Measurements from ENCODE around the gene CCDC102A. TPM values are rescaled to one million over a fixed set of nuclear protein-coding genes. Genes with fewer than 3 reads are reported as not detected.
"Not testable (repeated sequence)": the region's sequence is repeated elsewhere in the genome, so short reads cannot be mapped to it uniquely, and the experiment has no call there.

The CCDC102A gene
- total and polyA plus RNA-seq, 10 of the 15 experiments (the other 5 are each of a cell fraction or from before 2014, with no cell fraction given), result 0.03 to 5.9 (median 2.4) TPM

DNA sequence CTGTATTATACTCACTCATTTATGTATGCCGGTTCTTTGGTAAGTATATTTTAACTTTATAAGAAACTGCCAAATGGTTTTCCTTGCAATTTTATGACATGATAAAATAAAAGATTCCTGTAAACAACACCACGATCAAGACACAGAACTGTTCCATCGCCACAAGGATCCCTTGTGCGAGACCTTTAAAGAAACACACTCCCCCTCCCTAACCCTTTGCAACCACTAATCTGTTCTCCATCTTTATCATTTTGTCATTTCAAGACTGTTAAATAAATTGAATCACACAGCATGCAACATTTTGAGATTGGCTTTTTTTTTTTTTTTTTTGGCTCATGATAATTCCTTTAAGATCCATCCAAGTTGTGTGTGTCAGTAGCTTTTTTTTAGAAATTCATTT lies 12.0 kb upstream of the CCDC102A start:
- ChIA-PET POLR2A (interaction anchor here (0.6 kb wide), 2 partner anchors 15 to 178 kb away, joined by 3 to 5 read pairs; no protein-coding TSS in a partner anchor), CTCF (no interaction called here), SMC1A (ENCODE audit: uncharacterized antibody, unreplicated experiment) (interaction anchor here (0.6 to 3.8 kb wide), 4 partner anchors 11 to 338 kb away, joined by 3 to 25 read pairs (median 4); partner anchors contain the start of gene CCDC102A), RAD21 (ENCODE audit: unreplicated experiment) (interaction anchor here (0.7 kb wide), 1 partner anchor 42 kb away, joined by 5 read pairs; no protein-coding TSS in a partner anchor)
- Histone ChIP-seq H3K9ac (ENCODE audit: control insufficient read depth, insufficient read depth, low read length) (no peak overlapping the region), H4K20me1 (ENCODE audit: control insufficient read depth, insufficient read depth) (no peaks in the 10 kb centered on the region), H3K4me1 (ENCODE audit: control insufficient read depth, insufficient read depth, low read length) (peaks cover 18% of the 10 kb centered on the region), H3K79me2 (ENCODE audit: control insufficient read depth, insufficient read depth, low read length) (peaks cover 75% of the 10 kb centered on the region), H3K27me3 (replicated peaks in 1 of 2; ENCODE audit: control insufficient read depth in 2 of 2, insufficient read depth in 2 of 2, low read length in 1 of 2) (no peaks in the 10 kb centered on the region), H3K4me2 (ENCODE audit: control insufficient read depth, insufficient read depth) (no peak overlapping the region), H3K4me3 (no peak overlapping the region), H3K9me3 (replicated peaks; ENCODE audit: control insufficient read depth, insufficient read depth, low read length) (peaks cover 9% of the 10 kb centered on the region), H3K36me3 (ENCODE audit: control insufficient read depth in 2 of 2, insufficient read depth in 2 of 2, low read length in 1 of 2) (peaks cover 0 to 10% of the 10 kb centered on the region in 2 experiments; a peak in 3 of 4 replicates), H2AFZ (ENCODE audit: control insufficient read depth, low read depth, low read length) (no peak overlapping the region), H3K27ac (ENCODE audit: control insufficient read depth, insufficient read depth) (no peak overlapping the region)
- in situ Hi-C loops (cut with MboI), result no loop called here
- intact Hi-C loops (cut with micrococcal nuclease; ENCODE audit: unreplicated experiment), result no loop called here
- ATAC-seq (no peak), DNase-seq (ENCODE audit: low read depth, low spot score) (no peak), FAIRE-seq (no peak)
- WGBS (ENCODE audit: insufficient coverage, insufficient replicate concordance, low lambda C conversion rate, missing lambda C conversion rate), result 80% methylated on average over 4 of the region's 4 CpGs
- BruUV-seq (replicated peaks), result no TSS peak
- TF ChIP-seq MEF2A (IDR thresholded peaks at IDR 0.05; ENCODE audit: insufficient read depth, low read depth, low read length), result no peak
- no peak for TF ChIP-seq ZSCAN29 (IDR thresholded peaks at IDR 0.05)
- TF ChIP-seq TBL1XR1 (IDR thresholded peaks at IDR 0.05; ENCODE audit: low read depth, low read length), result no peak

DNA sequence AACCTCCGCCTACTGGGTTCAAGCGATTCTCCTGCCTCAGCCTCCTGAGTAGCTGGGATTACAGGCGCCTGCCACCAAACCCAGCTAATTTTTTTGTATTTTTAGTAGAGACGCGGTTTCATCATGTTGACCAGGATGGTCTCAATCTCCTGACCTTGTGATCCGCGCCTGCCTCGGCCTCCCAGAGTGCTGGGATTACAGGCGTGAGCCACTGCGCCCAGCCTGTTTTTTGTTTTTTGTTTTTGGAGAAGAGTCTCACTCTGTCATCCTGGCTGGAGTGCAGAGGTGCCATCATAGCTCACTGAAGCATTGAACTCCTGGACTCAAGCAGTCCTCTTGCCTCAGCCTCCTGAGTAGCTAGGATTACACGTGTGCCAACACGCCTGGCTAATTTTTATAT lies 11.2 kb upstream of the CCDC102A start:
- ChIA-PET RAD21 (ENCODE audit: unreplicated experiment) (interaction anchor here (3.1 to 3.6 kb wide), 2 partner anchors 10 to 28 kb away, joined by 12 to 15 read pairs; partner anchors contain the start of gene CCDC102A), SMC1A (ENCODE audit: uncharacterized antibody, unreplicated experiment) (interaction anchor here (2.1 to 3.8 kb wide), 2 partner anchors 10 to 54 kb away, joined by 5 to 25 read pairs; partner anchors contain the start of gene CCDC102A), CTCF (interaction anchor here (0.5 to 3.8 kb wide), 2 partner anchors 28 to 35 kb away, joined by 4 to 23 read pairs; no protein-coding TSS in a partner anchor)
- FAIRE-seq; H2AFZ ChIP-seq (ENCODE audit: control insufficient read depth, low read depth, low read length); ATAC-seq; POLR2A ChIA-PET; H3K9ac ChIP-seq (ENCODE audit: control insufficient read depth, insufficient read depth, low read length); H3K27ac ChIP-seq (ENCODE audit: control insufficient read depth, insufficient read depth); BruUV-seq (replicated peaks); intact Hi-C loops (cut with micrococcal nuclease; ENCODE audit: unreplicated experiment); DNase-seq (ENCODE audit: low read depth, low spot score); H3K4me3 ChIP-seq; H3K27me3 ChIP-seq (replicated peaks in 1 of 2; ENCODE audit: control insufficient read depth in 2 of 2, insufficient read depth in 2 of 2, low read length in 1 of 2); H3K9me3 ChIP-seq (replicated peaks; ENCODE audit: control insufficient read depth, insufficient read depth, low read length); in situ Hi-C loops (cut with MboI); H4K20me1 ChIP-seq (ENCODE audit: control insufficient read depth, insufficient read depth): not testable (repeated sequence)
- peak overlapping the region; percentile 30; the same call in 1 of the 2 replicates for H3K4me2 ChIP-seq (ENCODE audit: control insufficient read depth, insufficient read depth)
- peaks cover 0 to 10% of the 10 kb centered on the region in 2 experiments; a peak in 3 of 4 replicates for H3K36me3 ChIP-seq (ENCODE audit: control insufficient read depth in 2 of 2, insufficient read depth in 2 of 2, low read length in 1 of 2)
- WGBS (ENCODE audit: insufficient coverage, insufficient replicate concordance, low lambda C conversion rate, missing lambda C conversion rate), result 94% methylated on average over 12 of the region's 12 CpGs
- peaks cover 77% of the 10 kb centered on the region for H3K79me2 ChIP-seq (ENCODE audit: control insufficient read depth, insufficient read depth, low read length)
- peaks cover 18% of the 10 kb centered on the region for H3K4me1 ChIP-seq (ENCODE audit: control insufficient read depth, insufficient read depth, low read length)

All from GM12878 (cell line).